ENCODE measurements around the gene DENND1A. TPM values are rescaled to one million over a fixed set of nuclear protein-coding genes. Genes with fewer than 3 reads are reported as not detected.

DENND1A gene
- total RNA-seq, 1 experiment from 2014 or later: 7.2 TPM

- no peak for DNase-seq (ENCODE audit: low read depth in 1 of 2, low spot score in 2 of 2)
- Histone ChIP-seq H3K4me3 (no peak overlapping the region), H3K27ac (no peak overlapping the region), H3K9me3 (replicated peaks) (no peaks in the 10 kb centered on the region), H3K27me3 (replicated peaks) (no peaks in the 10 kb centered on the region), H3K36me3 (no peaks in the 10 kb centered on the region), H3K4me1 (replicated peaks) (0 out of 2 replicates have a peak, but pooled peaks cover under 1% of the 10 kb centered on the region)
Measured at GRCh38 chr9:123537809-123538208, 392.1 kb downstream of the DENND1A start.

GRCh38 chr9:123536455-123536868 lies 393.5 kb downstream of the DENND1A start:
- Histone ChIP-seq H3K27me3 (replicated peaks) (no peaks in the 10 kb centered on the region), H3K27ac (no peak overlapping the region), H3K4me1 (replicated peaks) (no peaks in the 10 kb centered on the region), H3K4me3 (no peak overlapping the region), H3K36me3 (no peaks in the 10 kb centered on the region), H3K9me3 (replicated peaks) (no peaks in the 10 kb centered on the region)
- DNase-seq (ENCODE audit: low read depth in 1 of 2, low spot score in 2 of 2): no peak

DNA sequence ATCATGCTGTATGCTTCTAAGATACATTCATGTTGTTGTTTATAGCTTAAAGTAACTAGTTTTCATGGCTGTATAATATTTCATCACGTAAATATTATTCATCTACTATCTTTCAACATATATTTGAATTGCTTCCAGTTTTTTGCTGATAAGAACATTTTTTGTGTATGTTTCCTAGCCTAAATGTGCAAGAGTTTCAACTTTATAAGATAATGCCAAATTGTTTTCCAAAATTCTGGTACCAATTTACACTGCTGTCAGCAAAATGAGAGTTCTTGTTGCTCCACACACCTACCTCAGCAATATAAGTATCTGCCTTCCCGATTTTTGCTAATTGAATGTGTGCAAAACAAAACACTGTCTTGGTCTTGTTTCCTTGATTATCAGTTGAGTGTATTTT lies 395.6 kb downstream of the DENND1A start:
- no peaks in the 10 kb centered on the region; the same call in 1 of the 2 replicates for H3K9me3 ChIP-seq (replicated peaks)
- no peaks in the 10 kb centered on the region for H3K27me3 ChIP-seq (replicated peaks)
- no peak overlapping the region for H3K4me3 ChIP-seq
- H3K36me3 ChIP-seq: no peaks in the 10 kb centered on the region
- H3K27ac ChIP-seq: no peak overlapping the region
- DNase-seq (ENCODE audit: low read depth in 1 of 2, low spot score in 2 of 2): no peak
- peaks cover 3% of the 10 kb centered on the region; the same call in 1 of the 2 replicates for H3K4me1 ChIP-seq (replicated peaks)

DNA sequence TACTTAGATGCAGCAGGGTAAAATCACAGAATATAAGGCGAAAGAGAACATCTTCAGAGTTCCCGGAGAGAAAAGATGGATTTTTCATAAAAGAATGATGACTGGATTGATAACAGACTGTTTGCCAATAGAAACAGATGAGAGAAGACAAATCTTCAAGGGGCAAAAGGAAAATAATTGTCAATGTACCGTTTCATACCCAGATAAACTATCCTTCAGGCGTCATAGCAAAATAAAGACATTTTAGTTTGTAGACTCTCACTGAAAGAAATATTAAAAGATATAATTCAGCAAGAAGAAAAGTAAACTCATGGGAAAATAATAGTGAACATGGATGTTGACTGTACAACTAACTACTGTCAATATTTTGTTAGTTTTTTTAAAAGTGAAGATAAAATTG lies 399.7 kb downstream of the DENND1A start:
- H3K4me1 ChIP-seq (replicated peaks): peaks cover 14% of the 10 kb centered on the region; the same call in 1 of the 2 replicates
- no peak overlapping the region for H3K27ac ChIP-seq
- H3K27me3 ChIP-seq (replicated peaks): no peaks in the 10 kb centered on the region
- no peak for DNase-seq (ENCODE audit: low read depth in 1 of 2, low spot score in 2 of 2)
- no peaks in the 10 kb centered on the region; the same call in 1 of the 2 replicates for H3K9me3 ChIP-seq (replicated peaks)
- no peaks in the 10 kb centered on the region for H3K36me3 ChIP-seq
- no peak overlapping the region for H3K4me3 ChIP-seq

GRCh38 chr9:123528501-123528900 lies 401.4 kb downstream of the DENND1A start:
- DNase-seq (ENCODE audit: low read depth in 1 of 2, low spot score in 2 of 2): no peak
- H3K27ac ChIP-seq: no peak overlapping the region; the same call in 1 of the 2 replicates

GRCh38 chr9:123527981-123528380 lies 401.9 kb downstream of the DENND1A start:
- no peak overlapping the region for H3K27ac ChIP-seq
- no peaks in the 10 kb centered on the region for H3K27me3 ChIP-seq (replicated peaks)
- DNase-seq (ENCODE audit: low read depth in 1 of 2, low spot score in 2 of 2): no peak
- no peaks in the 10 kb centered on the region for H3K36me3 ChIP-seq
- no peaks in the 10 kb centered on the region; the same call in 1 of the 2 replicates for H3K9me3 ChIP-seq (replicated peaks)
- H3K4me3 ChIP-seq: no peak overlapping the region
- peaks cover 14% of the 10 kb centered on the region; the same call in 1 of the 2 replicates for H3K4me1 ChIP-seq (replicated peaks)

More at GRCh38 chr9:123528501-123528900, 401.4 kb downstream of the DENND1A start:
- no peaks in the 10 kb centered on the region for H3K36me3 ChIP-seq
- peaks cover 14% of the 10 kb centered on the region; the same call in 1 of the 2 replicates for H3K4me1 ChIP-seq (replicated peaks)
- H3K9me3 ChIP-seq (replicated peaks): no peaks in the 10 kb centered on the region; the same call in 1 of the 2 replicates
- H3K4me3 ChIP-seq: no peak overlapping the region
- no peaks in the 10 kb centered on the region for H3K27me3 ChIP-seq (replicated peaks)

- no peak overlapping the region for H3K27ac ChIP-seq
- peaks cover 14% of the 10 kb centered on the region; the same call in 1 of the 2 replicates for H3K4me1 ChIP-seq (replicated peaks)
- no peaks in the 10 kb centered on the region; the same call in 1 of the 2 replicates for H3K9me3 ChIP-seq (replicated peaks)
- H3K4me3 ChIP-seq: no peak overlapping the region
- H3K27me3 ChIP-seq (replicated peaks): no peaks in the 10 kb centered on the region
- no peaks in the 10 kb centered on the region for H3K36me3 ChIP-seq
- DNase-seq (ENCODE audit: low read depth in 1 of 2, low spot score in 2 of 2): no peak
Measured at GRCh38 chr9:123525957-123526356, 404.0 kb downstream of the DENND1A start.

GRCh38 chr9:123525424-123525823 lies 404.5 kb downstream of the DENND1A start:
- no peaks in the 10 kb centered on the region for H3K27me3 ChIP-seq (replicated peaks)

DNA sequence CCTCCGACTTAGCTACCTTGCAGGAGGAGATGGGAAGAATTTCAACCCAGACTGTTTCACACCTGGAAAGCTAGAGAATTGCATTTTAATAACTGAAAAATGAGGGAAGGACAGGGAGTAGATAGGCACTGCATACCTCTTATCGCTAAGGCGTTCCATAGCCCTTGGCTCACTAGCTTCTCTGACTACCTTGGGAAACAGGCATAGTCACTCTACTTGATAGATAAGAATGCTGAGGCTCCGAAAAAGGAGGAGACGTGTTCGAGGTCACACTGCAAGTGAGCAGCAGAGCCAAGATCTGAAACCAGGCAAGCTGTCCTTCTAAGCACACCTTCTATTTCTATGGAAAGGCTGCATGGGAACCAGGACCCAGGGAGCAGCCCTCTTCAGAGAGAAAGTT lies 405.1 kb downstream of the DENND1A start:
- Histone ChIP-seq H3K27me3 (replicated peaks) (no peaks in the 10 kb centered on the region), H3K36me3 (no peaks in the 10 kb centered on the region), H3K4me1 (replicated peaks) (peaks cover 14% of the 10 kb centered on the region; the same call in 1 of the 2 replicates), H3K4me3 (no peak overlapping the region), H3K27ac (no peak overlapping the region), H3K9me3 (replicated peaks) (no peaks in the 10 kb centered on the region)
- DNase-seq (ENCODE audit: low read depth in 1 of 2, low spot score in 2 of 2): no peak

More at GRCh38 chr9:123525424-123525823, 404.5 kb downstream of the DENND1A start:
- Histone ChIP-seq H3K4me3 (no peak overlapping the region), H3K36me3 (no peaks in the 10 kb centered on the region), H3K4me1 (replicated peaks) (peaks cover 14% of the 10 kb centered on the region; the same call in 1 of the 2 replicates), H3K9me3 (replicated peaks) (no peaks in the 10 kb centered on the region; the same call in 1 of the 2 replicates), H3K27ac (no peak overlapping the region)
- no peak for DNase-seq (ENCODE audit: low read depth in 1 of 2, low spot score in 2 of 2)

DNA sequence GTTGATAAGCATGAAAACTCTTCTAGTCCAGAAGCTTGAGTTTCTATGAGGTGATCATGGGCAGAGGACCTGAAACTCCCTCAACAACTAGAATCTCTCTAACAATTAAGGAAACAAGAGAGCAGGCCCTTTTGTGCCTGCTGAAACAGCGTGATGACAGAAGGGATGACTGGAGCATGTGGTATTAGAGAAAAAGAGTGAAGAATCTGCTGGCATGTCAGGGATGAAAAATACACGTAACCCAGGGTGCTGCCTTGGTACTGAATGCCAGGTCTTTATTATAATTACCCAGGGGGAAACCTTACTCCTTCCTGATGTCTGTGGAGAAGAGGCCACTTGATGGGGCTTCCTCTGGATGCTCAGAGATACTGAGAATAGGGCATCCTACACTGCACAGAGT lies 406.1 kb downstream of the DENND1A start:
- H3K9me3 ChIP-seq (replicated peaks): no peaks in the 10 kb centered on the region
- H3K36me3 ChIP-seq: no peaks in the 10 kb centered on the region
- no peak for DNase-seq (ENCODE audit: low read depth in 1 of 2, low spot score in 2 of 2)
- H3K4me1 ChIP-seq (replicated peaks): 0 out of 2 replicates have a peak, but pooled peaks cover 6% of the 10 kb centered on the region
- no peak overlapping the region for H3K27ac ChIP-seq
- no peaks in the 10 kb centered on the region for H3K27me3 ChIP-seq (replicated peaks)
- no peak overlapping the region for H3K4me3 ChIP-seq

DNA sequence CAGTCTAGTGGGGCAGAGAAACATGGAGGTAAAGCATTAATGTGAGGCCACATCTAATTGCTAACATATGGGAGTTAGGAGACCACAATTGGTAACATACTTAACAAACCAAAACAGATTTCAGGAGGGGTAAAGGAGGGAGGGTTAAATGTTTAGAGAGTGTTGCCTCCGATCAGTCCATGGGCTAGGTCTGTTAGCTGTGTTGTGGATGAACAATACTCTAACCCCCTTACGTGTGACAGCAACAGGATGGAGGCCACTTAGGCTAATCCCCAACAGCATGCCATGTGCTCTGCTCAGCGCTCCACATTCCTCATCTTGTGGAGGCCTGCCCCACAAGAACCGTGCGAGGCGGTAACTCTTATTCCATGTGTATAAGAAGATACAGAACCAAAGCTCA lies 406.9 kb downstream of the DENND1A start:
- Histone ChIP-seq H3K9me3 (replicated peaks) (no peaks in the 10 kb centered on the region), H3K4me3 (no peak overlapping the region), H3K4me1 (replicated peaks) (no peaks in the 10 kb centered on the region), H3K27me3 (replicated peaks) (no peaks in the 10 kb centered on the region), H3K36me3 (no peaks in the 10 kb centered on the region), H3K27ac (no peak overlapping the region)
- DNase-seq (ENCODE audit: low read depth in 1 of 2, low spot score in 2 of 2): no peak

DNA sequence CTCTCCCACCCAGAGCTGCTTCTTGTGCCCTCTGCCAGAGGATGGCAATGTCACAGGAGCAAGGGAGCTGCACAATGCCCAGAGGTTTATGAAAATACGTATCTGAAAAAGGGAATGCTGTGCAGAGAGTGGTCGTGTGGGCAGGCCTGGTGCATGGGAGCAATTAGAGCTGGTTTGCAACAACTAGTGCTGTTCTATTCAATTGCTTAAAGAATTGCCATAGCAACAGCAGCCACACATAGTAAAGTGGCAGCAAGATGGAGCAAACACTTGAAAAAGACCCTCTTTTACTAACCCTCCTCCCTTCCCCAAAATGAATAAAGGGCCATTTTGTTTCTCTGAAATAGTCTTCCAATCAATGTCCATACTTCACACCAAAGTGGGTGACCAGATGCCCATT lies 407.7 kb downstream of the DENND1A start:
- no peaks in the 10 kb centered on the region for H3K27me3 ChIP-seq (replicated peaks)
- no peak overlapping the region for H3K4me3 ChIP-seq
- H3K27ac ChIP-seq: no peak overlapping the region
- no peaks in the 10 kb centered on the region for H3K36me3 ChIP-seq
- H3K9me3 ChIP-seq (replicated peaks): no peaks in the 10 kb centered on the region
- H3K4me1 ChIP-seq (replicated peaks): no peaks in the 10 kb centered on the region
- DNase-seq (ENCODE audit: low read depth in 1 of 2, low spot score in 2 of 2): no peak

- Histone ChIP-seq H3K27me3 (replicated peaks) (no peaks in the 10 kb centered on the region), H3K9me3 (replicated peaks) (no peaks in the 10 kb centered on the region), H3K36me3 (no peaks in the 10 kb centered on the region), H3K27ac (no peak overlapping the region), H3K4me1 (replicated peaks) (no peaks in the 10 kb centered on the region), H3K4me3 (no peak overlapping the region)
- no peak for DNase-seq (ENCODE audit: low read depth in 1 of 2, low spot score in 2 of 2)
Measured at GRCh38 chr9:123518338-123518737, 411.6 kb downstream of the DENND1A start.

- Histone ChIP-seq H3K27me3 (replicated peaks) (no peaks in the 10 kb centered on the region), H3K4me1 (replicated peaks) (no peaks in the 10 kb centered on the region), H3K36me3 (no peaks in the 10 kb centered on the region), H3K9me3 (replicated peaks) (no peaks in the 10 kb centered on the region), H3K4me3 (no peak overlapping the region), H3K27ac (no peak overlapping the region)
- DNase-seq (ENCODE audit: low read depth in 1 of 2, low spot score in 2 of 2): no peak
Measured at GRCh38 chr9:123517512-123517911, 412.4 kb downstream of the DENND1A start.

- Histone ChIP-seq H3K4me1 (replicated peaks) (no peaks in the 10 kb centered on the region), H3K27me3 (replicated peaks) (no peaks in the 10 kb centered on the region), H3K27ac (no peak overlapping the region), H3K4me3 (no peak overlapping the region), H3K9me3 (replicated peaks) (no peaks in the 10 kb centered on the region), H3K36me3 (no peaks in the 10 kb centered on the region)
- no peak for DNase-seq (ENCODE audit: low read depth in 1 of 2, low spot score in 2 of 2)
Measured at GRCh38 chr9:123514766-123515165, 415.2 kb downstream of the DENND1A start.
